Omental fat pad (tissue), 4 donors: ENCODE results near the gene DUSP5. TPM values are rescaled to one million over a fixed set of nuclear protein-coding genes. Genes with fewer than 3 reads are reported as not detected.

Source experiments
- ATAC-seq: fragments of 150-250 bp; one replicate; pipeline ENCODE4 v1.9.1; 2016; ENCODE audit warnings: mild to moderate bottlenecking, moderate library complexity; ENCODE audit not compliant: low FRiP score
- DNase-seq: peaks from one replicate; pipeline ENCODE4 v3.0.0-alpha.2; 2019; ENCODE audit warnings: low spot score
- total RNA-seq, 4 donors: library from RNA; depleted of rRNA; stranded (reverse); fragments of >200 nt; gene quantifications; one replicate each; pipeline ENCODE4 v1.1.0, GENCODE V29; 2016
- TF ChIP-seq, protein P1 (sequence below), 3 donors: fragments of 450-650 bp; IDR thresholded peaks; one replicate each; pipeline ENCODE4 v1.5.1; 2016 to 2017; ENCODE audit warnings: antibody characterized with exemption in 3 of 3, mild to moderate bottlenecking in 3 of 3, moderate library complexity in 2 of 3

DUSP5 gene, protein sequence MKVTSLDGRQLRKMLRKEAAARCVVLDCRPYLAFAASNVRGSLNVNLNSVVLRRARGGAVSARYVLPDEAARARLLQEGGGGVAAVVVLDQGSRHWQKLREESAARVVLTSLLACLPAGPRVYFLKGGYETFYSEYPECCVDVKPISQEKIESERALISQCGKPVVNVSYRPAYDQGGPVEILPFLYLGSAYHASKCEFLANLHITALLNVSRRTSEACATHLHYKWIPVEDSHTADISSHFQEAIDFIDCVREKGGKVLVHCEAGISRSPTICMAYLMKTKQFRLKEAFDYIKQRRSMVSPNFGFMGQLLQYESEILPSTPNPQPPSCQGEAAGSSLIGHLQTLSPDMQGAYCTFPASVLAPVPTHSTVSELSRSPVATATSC
- 10 to 100 TPM in 3 of 4 donors, 1 to 10 TPM in 1; 9.2 to 71.4 (median 41.4) TPM for total RNA-seq

DNA sequence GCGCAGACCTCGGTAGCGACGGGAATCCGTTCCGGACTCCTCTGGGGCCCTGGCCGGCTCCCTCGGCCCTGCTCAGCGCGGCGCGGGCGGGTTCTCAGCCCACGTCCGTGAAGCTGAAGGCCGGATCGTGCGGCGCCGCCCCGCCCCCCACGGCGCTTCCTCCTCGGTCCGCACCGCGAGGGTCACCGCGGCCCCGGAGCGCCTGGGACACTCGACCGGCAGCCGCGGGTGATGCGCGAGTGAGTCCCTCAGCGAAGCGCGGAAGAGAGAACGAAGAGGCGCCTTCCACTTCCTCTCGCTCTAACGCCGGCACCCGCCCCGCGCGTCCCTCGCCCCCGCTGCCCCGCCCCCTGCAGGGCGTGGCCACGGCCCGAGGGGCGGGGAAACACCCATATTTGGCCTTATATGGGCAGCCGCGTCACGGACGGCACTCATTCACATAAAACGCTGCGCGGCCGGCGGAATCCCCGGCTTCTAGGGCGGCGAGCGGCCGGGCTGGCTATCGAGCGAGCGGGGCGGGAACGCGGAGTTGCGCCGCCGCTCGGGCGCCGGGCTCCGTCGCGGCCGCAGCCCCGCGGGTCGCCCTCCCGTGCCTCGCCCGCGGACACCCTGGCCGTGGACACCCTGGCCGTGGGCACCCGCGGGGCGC lies at the start of gene DUSP5:
TSS of gene DUSP5 (plus strand) at position 470 of the 649 bp plus-strand sequence. CDS start 215 bp downstream, outside the sequence.
- peak; percentile 85 for DNase-seq
- TF ChIP-seq, protein P1, sequence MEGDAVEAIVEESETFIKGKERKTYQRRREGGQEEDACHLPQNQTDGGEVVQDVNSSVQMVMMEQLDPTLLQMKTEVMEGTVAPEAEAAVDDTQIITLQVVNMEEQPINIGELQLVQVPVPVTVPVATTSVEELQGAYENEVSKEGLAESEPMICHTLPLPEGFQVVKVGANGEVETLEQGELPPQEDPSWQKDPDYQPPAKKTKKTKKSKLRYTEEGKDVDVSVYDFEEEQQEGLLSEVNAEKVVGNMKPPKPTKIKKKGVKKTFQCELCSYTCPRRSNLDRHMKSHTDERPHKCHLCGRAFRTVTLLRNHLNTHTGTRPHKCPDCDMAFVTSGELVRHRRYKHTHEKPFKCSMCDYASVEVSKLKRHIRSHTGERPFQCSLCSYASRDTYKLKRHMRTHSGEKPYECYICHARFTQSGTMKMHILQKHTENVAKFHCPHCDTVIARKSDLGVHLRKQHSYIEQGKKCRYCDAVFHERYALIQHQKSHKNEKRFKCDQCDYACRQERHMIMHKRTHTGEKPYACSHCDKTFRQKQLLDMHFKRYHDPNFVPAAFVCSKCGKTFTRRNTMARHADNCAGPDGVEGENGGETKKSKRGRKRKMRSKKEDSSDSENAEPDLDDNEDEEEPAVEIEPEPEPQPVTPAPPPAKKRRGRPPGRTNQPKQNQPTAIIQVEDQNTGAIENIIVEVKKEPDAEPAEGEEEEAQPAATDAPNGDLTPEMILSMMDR (IDR thresholded peaks at IDR 0.05), result no peak
- ATAC-seq, result peak; percentile 85

DNA sequence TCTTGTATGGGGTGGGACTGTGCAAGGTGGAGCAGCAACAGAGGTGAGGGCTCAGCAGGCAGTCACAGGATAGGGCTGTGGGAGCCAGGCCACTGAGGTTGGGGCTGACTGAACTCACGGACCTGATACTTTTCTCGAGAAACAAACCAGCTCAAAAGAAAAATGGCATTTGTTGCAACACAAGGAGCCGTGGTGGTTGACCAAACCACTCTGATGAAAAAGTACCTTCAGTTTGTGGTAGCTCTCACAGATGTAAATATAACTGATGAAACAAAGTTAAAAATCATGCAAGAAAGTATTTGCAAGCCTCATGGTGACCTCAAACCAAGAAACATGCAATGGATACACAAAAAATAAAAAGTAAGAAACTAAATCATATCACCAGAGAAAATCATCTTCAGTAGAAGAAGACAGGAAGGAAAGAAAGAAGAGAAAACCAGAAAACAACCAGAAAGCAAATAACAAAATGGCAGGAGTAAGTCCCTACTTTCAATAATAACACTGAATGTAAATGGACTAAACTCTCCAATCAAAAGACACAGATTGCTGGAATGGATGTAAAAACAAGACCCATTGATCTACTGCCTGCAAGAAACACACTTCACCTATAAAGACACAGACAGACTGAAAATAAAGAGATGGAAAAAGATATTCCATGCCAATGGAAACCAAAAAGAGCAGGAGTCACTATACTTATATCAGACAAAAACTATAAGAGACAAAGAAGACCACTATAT lies 48.9 kb upstream of the DUSP5 start:
- DNase-seq (no peak), ATAC-seq (no peak)
- TF ChIP-seq, protein P1 (IDR thresholded peaks at IDR 0.05), result no peak

DNA sequence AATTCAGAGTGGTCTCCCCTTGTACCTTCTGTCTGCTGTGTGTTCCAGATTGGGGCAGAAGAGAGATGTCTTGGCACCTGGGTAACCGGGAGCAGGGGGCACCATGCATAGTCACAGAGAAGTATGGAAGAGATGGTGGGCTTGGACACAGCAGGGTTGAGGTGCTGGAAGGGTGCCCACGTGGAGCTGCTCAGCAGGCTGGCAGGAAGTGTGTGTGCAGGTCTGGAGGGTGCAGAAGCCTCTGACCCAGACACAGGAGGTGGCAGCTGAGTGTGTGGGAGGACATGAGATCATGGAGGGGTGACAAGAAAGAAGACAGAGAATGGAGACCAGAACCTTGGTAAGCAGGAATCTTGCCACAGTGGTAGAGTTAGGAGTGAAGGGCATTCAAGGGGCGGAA lies 42.3 kb upstream of the DUSP5 start:
- DNase-seq, result no peak
- TF ChIP-seq, protein P1 (IDR thresholded peaks at IDR 0.05), result no peak
- no peak for ATAC-seq

DNA sequence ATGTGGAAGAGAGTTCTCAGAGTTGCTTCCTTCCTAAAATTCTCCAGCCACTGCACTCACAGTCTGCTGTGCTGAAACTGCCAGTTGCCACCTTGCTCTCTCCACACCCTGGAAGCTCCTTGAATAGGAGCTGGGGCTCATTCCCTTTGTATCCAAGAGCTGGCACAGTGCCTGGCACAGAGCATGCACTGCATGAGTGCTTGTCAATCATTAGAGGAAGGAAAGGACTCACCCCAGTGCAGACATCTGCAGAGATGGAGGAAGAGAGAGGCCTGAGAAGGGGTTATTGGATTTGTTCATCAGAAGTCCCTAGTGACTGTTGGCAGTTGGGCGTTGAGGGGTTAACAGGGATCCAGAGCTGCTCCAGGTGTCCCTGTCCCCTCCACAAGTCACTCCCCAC lies 41.7 kb upstream of the DUSP5 start:
- no peak for DNase-seq

DNA sequence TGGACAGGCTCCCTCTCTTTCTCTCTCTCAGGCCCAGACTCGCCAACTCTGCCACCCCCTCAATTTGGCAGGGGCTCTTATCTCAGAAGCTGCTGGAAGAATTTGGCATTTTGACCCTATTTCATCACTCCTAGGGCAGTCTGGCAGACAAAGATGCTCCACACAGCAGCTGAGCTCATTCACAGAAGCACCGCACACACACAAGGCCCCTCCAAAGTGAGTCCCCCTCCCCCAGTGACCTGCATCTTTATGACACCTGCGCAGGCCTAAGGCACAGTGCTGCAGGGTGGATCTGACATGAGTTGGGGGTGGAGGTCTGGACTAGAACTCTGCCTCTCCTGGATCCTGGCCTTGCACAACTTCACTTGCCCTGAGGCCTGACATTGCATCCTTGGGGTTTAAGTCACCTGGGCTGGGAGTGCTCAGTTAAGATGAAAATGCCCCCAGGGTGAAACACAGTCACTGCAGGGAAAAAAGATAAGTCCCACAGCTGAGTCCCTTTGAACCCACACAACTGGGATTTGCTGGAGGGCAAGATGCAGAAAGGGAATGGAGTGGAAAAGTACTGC lies 41.1 kb upstream of the DUSP5 start:
- TF ChIP-seq, protein P1 (IDR thresholded peaks at IDR 0.05), result no peak
- ATAC-seq (peak; percentile 63), DNase-seq (no peak)

More for the DNA sequence above, 41.7 kb upstream of the DUSP5 start:
- ATAC-seq, result no peak
- TF ChIP-seq, protein P1 (IDR thresholded peaks at IDR 0.05), result no peak

DNA sequence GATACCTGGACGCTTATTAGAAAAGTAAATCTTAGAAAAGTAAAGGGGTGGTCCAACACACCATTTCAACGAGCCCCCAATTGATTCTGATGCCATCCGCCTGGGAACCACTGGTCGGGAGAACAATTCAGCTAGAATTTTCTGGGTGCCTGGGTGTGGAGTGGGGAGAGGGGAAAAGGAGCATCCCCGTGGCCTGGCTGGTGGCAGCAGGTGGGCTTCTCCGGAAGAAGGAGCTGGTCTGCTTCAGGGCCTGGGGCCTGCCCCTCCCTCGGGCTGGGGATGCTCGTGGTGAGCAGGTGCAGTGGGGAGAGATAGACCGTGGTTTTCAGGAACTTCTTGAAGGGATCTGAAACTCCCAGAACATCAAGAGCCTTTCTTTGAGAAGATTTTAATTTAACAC lies 39.9 kb upstream of the DUSP5 start:
- TF ChIP-seq, protein P1 (IDR thresholded peaks at IDR 0.05), result no peak
- ATAC-seq, result no peak
- no peak for DNase-seq
